ENCODE data around the gene MAP1LC3A. TPM values are rescaled to one million over a fixed set of nuclear protein-coding genes. Genes with fewer than 3 reads are reported as not detected.

Gene MAP1LC3A
- total and polyA plus RNA-seq, 2 donors (not counting 3 experiments of a cell fraction or from before 2014, with no cell fraction given): 32.1 to 39.8 TPM

DNA sequence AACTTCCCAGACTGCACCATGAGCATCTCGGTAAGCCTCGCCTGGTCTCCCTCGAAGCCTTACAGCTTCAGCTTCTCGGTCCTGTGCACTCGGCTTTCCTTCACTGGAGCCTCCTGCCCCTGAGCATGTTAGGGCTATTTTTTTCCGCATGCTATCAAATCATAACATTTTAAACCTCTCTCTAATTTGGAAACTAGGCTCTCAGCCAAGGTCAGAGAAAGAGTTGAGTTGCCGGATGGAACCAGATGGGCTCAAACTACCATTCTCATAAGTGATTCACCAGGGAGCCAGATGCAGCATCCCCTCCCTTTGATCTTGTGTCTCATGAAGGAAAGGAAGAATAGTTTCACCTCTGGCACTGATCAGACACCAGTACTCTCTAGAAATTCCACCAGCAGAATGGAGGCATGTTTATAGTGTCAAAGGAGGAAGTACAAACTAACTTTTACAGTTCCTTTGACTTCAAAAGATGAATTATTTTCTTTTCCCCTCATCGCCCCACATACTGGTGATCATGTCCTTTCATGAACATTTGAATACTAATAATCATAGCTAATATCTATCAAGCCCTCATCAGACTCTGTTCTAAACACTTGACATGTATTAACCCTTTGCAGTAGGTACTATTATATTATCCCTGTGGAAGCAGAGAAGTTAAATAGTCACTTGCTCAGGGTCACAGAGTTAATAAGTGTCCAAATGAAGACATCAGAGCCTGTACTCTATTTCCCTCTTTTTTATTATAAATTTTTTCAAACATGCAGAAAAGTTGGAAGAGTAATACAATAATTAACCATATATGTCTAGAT, 46.7 kb downstream of the MAP1LC3A start:
- Histone ChIP-seq H3K79me2 (ENCODE audit: control insufficient read depth, insufficient read depth, low read length) (no peaks in the 10 kb centered on the region), H3K27ac (ENCODE audit: insufficient read depth, low read depth, low read length) (no peak overlapping the region), H3K4me1 (ENCODE audit: control insufficient read depth, extremely low read depth, insufficient read depth, low read length) (peaks cover 9% of the 10 kb centered on the region), H2AFZ (ENCODE audit: low read depth, low read length) (peak overlapping the region; percentile 38), H3K4me3 (replicated peaks in 1 of 3; ENCODE audit: insufficient read depth in 1 of 3, low read depth in 1 of 3, low read length in 3 of 3) (no peak overlapping the region), H3K36me3 (ENCODE audit: control insufficient read depth in 2 of 2, extremely low read depth in 1 of 2, insufficient read depth in 2 of 2, low read length in 2 of 2) (no peaks in the 10 kb centered on the region), H4K20me1 (replicated peaks; ENCODE audit: control insufficient read depth, extremely low read depth, insufficient read depth, low read length) (no peaks in the 10 kb centered on the region), H3K9ac (replicated peaks; ENCODE audit: extremely low read depth, insufficient read depth, low read length) (no peak overlapping the region), H3K4me2 (ENCODE audit: insufficient read depth, low read length) (peak overlapping the region; percentile 21), H3K9me3 (replicated peaks; ENCODE audit: control insufficient read depth, insufficient read depth, low read length) (no peaks in the 10 kb centered on the region), H3K27me3 (ENCODE audit: control insufficient read depth in 2 of 2, insufficient read depth in 2 of 2, low read length in 2 of 2) (no peaks in the 10 kb centered on the region), H3K9me1 (replicated peaks; ENCODE audit: control insufficient read depth, extremely low read depth, insufficient read depth, low read length) (no peaks in the 10 kb centered on the region)
- intact Hi-C loops (cut with micrococcal nuclease) (no loop called here), dilution Hi-C loops (cut with MboI; ENCODE audit: extremely low pct_ligation_motif_present, low sequenced_read_pairs) (no loop called here)
- TF ChIP-seq POLR2AphosphoS5 (IDR thresholded peaks at IDR 0.05; ENCODE audit: insufficient read depth, low read depth, low read length) (no peak), FOS (IDR thresholded peaks at IDR 0.05; ENCODE audit: borderline replicate concordance, insufficient read depth, low read length) (peak; percentile 12)
- FAIRE-seq (no peak), DNase-seq (ENCODE audit: low read depth, low spot score) (peak; percentile 54)
- ChIA-PET CTCF (interaction anchor here (1.2 to 1.5 kb wide), 2 partner anchors 69 to 165 kb away, joined by 3 to 4 read pairs; no protein-coding TSS in a partner anchor), POLR2A (no interaction called here)
- no TSS peak for BruUV-seq (replicated peaks)

DNA sequence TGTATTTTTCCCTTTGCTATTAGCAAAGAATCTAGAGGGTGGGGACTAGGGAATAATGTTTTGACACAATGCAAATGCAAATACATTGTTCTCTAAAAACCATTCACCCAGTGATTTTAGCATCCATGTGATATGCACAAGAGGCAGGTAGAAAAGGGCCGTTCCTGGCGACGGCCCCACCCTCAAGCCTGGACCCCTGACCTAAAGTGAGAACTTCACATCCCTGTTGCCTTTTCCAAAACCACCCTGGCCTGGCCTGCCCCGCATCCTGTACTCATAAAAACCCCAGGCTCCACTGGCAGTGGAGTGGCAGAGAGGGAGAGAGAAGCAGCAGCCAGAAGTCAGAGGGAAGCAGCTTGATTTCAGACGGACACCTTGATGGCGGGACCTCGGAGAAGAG, 48.5 kb downstream of the MAP1LC3A start:
- no peak for DNase-seq (ENCODE audit: low read depth, low spot score)
- Histone ChIP-seq H3K27me3 (ENCODE audit: control insufficient read depth in 2 of 2, insufficient read depth in 2 of 2, low read length in 2 of 2) (no peaks in the 10 kb centered on the region), H3K4me1 (ENCODE audit: control insufficient read depth, extremely low read depth, insufficient read depth, low read length) (peaks cover 9% of the 10 kb centered on the region), H2AFZ (ENCODE audit: low read depth, low read length) (no peak overlapping the region), H3K9me3 (replicated peaks; ENCODE audit: control insufficient read depth, insufficient read depth, low read length) (no peaks in the 10 kb centered on the region), H3K9me1 (replicated peaks; ENCODE audit: control insufficient read depth, extremely low read depth, insufficient read depth, low read length) (no peaks in the 10 kb centered on the region), H3K79me2 (ENCODE audit: control insufficient read depth, insufficient read depth, low read length) (no peaks in the 10 kb centered on the region), H3K4me3 (replicated peaks in 1 of 3; ENCODE audit: insufficient read depth in 1 of 3, low read depth in 1 of 3, low read length in 3 of 3) (no peak overlapping the region), H3K9ac (replicated peaks; ENCODE audit: extremely low read depth, insufficient read depth, low read length) (no peak overlapping the region), H4K20me1 (replicated peaks; ENCODE audit: control insufficient read depth, extremely low read depth, insufficient read depth, low read length) (no peaks in the 10 kb centered on the region), H3K27ac (ENCODE audit: insufficient read depth, low read depth, low read length) (no peak overlapping the region), H3K36me3 (ENCODE audit: control insufficient read depth in 2 of 2, extremely low read depth in 1 of 2, insufficient read depth in 2 of 2, low read length in 2 of 2) (no peaks in the 10 kb centered on the region), H3K4me2 (ENCODE audit: insufficient read depth, low read length) (no peak overlapping the region)
- CTCF ChIA-PET: interaction anchor here (1.2 kb wide), 1 partner anchor 163 kb away, joined by 4 read pairs; no protein-coding TSS in a partner anchor
- no TSS peak for BruUV-seq (replicated peaks)
- POLR2A ChIA-PET: no interaction called here
- no peak for FAIRE-seq
- intact Hi-C loops (cut with micrococcal nuclease) (no loop called here), dilution Hi-C loops (cut with MboI; ENCODE audit: extremely low pct_ligation_motif_present, low sequenced_read_pairs) (no loop called here)
- TF ChIP-seq GATA2 (IDR thresholded peaks at IDR 0.05; ENCODE audit: insufficient read depth, insufficient read length, low read depth, low read length): no peak
- TF ChIP-seq FOS (IDR thresholded peaks at IDR 0.05; ENCODE audit: borderline replicate concordance, insufficient read depth, low read length): no peak
- no peak for TF ChIP-seq POLR2AphosphoS5 (IDR thresholded peaks at IDR 0.05; ENCODE audit: insufficient read depth, low read depth, low read length)
- no peak for TF ChIP-seq POLR2A (IDR thresholded peaks at IDR 0.05; ENCODE audit: low read depth, low read length)
- TF ChIP-seq, protein P1, sequence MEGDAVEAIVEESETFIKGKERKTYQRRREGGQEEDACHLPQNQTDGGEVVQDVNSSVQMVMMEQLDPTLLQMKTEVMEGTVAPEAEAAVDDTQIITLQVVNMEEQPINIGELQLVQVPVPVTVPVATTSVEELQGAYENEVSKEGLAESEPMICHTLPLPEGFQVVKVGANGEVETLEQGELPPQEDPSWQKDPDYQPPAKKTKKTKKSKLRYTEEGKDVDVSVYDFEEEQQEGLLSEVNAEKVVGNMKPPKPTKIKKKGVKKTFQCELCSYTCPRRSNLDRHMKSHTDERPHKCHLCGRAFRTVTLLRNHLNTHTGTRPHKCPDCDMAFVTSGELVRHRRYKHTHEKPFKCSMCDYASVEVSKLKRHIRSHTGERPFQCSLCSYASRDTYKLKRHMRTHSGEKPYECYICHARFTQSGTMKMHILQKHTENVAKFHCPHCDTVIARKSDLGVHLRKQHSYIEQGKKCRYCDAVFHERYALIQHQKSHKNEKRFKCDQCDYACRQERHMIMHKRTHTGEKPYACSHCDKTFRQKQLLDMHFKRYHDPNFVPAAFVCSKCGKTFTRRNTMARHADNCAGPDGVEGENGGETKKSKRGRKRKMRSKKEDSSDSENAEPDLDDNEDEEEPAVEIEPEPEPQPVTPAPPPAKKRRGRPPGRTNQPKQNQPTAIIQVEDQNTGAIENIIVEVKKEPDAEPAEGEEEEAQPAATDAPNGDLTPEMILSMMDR (IDR thresholded peaks at IDR 0.05; ENCODE audit: extremely low read depth in 1 of 2, insufficient read depth in 1 of 2, low read depth in 1 of 2, low read length in 2 of 2): no peak

Measured in endothelial cell of umbilical vein (primary cell).